8988T (cell line): ENCODE results near the gene TYW3.

Experiments used
- DNase-seq: peaks from one replicate; pipeline ENCODE4 v3.0.0; 2011

TYW3 gene

DNA sequence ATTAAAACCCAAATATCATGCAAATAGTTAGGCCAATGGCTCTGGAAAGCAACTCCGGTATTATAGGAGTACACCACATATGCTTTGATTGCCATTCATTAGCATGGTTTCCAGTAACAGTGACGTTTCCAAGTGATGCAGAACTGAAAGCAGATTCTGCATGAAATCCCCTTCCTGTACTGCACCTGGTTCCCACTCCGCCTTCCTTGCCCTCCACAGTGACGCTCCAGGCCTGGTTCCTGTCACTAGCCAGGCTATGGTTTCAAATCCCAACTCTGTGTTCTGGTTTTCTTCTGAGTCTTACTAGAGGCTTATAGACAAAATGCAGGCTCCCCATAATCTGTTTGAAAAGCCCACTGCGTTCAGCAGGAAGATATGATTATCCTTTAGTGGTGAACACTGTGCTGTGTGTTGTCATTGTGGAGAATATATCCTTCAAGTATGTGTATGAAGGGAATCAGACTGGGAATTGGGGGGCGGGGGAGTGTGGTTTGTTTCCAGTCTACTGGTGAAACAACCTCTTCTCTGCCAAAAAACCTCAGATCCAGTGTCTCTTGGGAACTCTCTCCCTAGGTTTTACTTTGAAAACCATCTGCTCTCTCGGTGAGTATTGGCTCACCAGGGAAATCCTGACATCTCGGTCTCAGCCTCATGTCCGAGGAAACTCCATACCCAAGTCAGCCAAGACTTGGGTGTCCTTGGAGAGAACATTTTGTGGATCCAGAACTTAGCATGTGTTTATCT, 78.7 kb downstream of the TYW3 start:
- no peak for DNase-seq

DNA sequence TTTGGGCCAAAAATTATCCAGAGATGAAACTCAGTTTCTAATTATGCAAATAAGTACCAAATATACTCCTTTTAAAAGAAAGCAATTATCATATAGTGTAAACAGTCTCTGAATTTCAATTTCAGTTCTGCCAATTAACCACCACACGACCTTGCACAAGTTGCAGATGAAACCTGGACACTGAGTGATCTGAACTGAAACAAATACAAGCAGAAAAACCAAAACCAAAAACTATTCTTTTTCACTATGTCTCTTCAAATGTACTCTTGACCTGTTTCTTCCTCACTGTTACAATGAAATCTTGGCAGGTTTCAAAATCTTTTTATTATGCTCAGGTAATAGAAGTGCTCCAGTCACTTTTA, 79.2 kb downstream of the TYW3 start:
- DNase-seq: no peak
